ENCODE results near the gene SCLT1. TPM values are rescaled to one million over a fixed set of nuclear protein-coding genes. Genes with fewer than 3 reads are reported as not detected.

Gene SCLT1
- total and polyA plus RNA-seq, 2 of the 13 experiments (the other 11 are each of a cell fraction or from before 2014, with no cell fraction given), result 1.5 to 8.7 TPM

- CTCF ChIA-PET (ENCODE audit: low intra/inter-chr PET ratio, low total read pairs), result no interaction called here
- in situ Hi-C loops (cut with HindIII; ENCODE audit: extremely low pct_ligation_motif_present, low pct_unique_long_range_greater_than_20kb), result no loop called here
- H3K79me2 ChIP-seq (ENCODE audit: insufficient read depth, low read length), result peaks cover 3% of the 10 kb centered on the region
Observed at GRCh38 chr4:129085472-129085871, 7.9 kb downstream of the SCLT1 start.

DNA sequence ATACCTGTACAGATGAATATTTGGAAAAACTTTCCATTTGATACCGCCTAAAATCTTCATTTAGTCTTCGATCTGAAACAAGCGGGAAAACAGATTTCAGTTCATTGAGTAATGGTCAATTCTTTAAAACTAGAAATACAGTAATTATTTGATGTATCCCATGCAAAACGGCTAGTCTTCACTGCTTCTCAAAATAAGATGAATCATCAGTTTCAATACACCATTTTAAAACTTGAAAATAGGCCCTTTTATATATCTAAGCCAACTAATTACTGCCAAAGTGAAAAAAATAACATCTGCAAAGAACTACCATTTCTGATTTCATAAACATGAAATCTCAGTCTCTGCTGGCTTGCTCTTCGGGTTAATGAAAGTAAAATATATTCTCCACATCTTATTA lies 11.0 kb downstream of the SCLT1 start:
- BruUV-seq (replicated peaks), result no TSS peak
- CTCF ChIA-PET (ENCODE audit: low intra/inter-chr PET ratio, low total read pairs), result no interaction called here
- Histone ChIP-seq H3K9me3 (ENCODE audit: low read length) (no peaks in the 10 kb centered on the region; the same call in 1 of the 2 replicates), H2AFZ (ENCODE audit: low read length) (no peak overlapping the region), H3K79me2 (ENCODE audit: insufficient read depth, low read length) (peaks cover 3% of the 10 kb centered on the region), H3K27ac (ENCODE audit: extremely low read length, insufficient read depth, low read length) (no peak overlapping the region), H3K4me3 (replicated peaks in 1 of 3; ENCODE audit: insufficient read depth in 1 of 3, low read depth in 2 of 3, low read length in 3 of 3) (no peak overlapping the region), H4K20me1 (ENCODE audit: insufficient read depth, low read length) (no peaks in the 10 kb centered on the region), H3K4me1 (ENCODE audit: insufficient read depth, low read length) (no peaks in the 10 kb centered on the region), H3K27me3 (ENCODE audit: control insufficient read depth in 1 of 2, insufficient read depth in 2 of 2, low read length in 2 of 2) (no peaks in the 10 kb centered on the region), H3K9ac (ENCODE audit: insufficient read depth, low read depth, low read length) (no peak overlapping the region), H3K4me2 (ENCODE audit: low read depth, low read length) (no peak overlapping the region), H3K36me3 (replicated peaks in 1 of 2; ENCODE audit: control insufficient read depth in 1 of 2, insufficient read depth in 2 of 2, low read length in 2 of 2) (peaks cover 1 to 6% of the 10 kb centered on the region in 2 experiments; a peak in 4 of 5 replicates)
- FAIRE-seq (no peak), ATAC-seq (no peak), DNase-seq (ENCODE audit: low spot score) (no peak)
- POLR2A ChIA-PET, result no interaction called here
- 97% methylated on average over 5 of the region's 5 CpGs for WGBS (ENCODE audit: low lambda C conversion rate)
- in situ Hi-C loops (cut with HindIII; ENCODE audit: extremely low pct_ligation_motif_present, low pct_unique_long_range_greater_than_20kb) (no loop called here), intact Hi-C loops (cut with micrococcal nuclease; ENCODE audit: unreplicated experiment) (no loop called here)
- no peak for TF ChIP-seq AGO2 (optimal IDR thresholded peaks at IDR 0.05; ENCODE audit: low read depth, low read length)
- TF ChIP-seq ZMYM3 (CRISPR knock-in tag; IDR thresholded peaks at IDR 0.05), result no peak
- TF ChIP-seq, protein P1, sequence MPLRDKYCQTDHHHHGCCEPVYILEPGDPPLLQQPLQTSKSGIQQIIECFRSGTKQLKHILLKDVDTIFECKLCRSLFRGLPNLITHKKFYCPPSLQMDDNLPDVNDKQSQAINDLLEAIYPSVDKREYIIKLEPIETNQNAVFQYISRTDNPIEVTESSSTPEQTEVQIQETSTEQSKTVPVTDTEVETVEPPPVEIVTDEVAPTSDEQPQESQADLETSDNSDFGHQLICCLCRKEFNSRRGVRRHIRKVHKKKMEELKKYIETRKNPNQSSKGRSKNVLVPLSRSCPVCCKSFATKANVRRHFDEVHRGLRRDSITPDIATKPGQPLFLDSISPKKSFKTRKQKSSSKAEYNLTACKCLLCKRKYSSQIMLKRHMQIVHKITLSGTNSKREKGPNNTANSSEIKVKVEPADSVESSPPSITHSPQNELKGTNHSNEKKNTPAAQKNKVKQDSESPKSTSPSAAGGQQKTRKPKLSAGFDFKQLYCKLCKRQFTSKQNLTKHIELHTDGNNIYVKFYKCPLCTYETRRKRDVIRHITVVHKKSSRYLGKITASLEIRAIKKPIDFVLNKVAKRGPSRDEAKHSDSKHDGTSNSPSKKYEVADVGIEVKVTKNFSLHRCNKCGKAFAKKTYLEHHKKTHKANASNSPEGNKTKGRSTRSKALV (CRISPR knock-in tag; IDR thresholded peaks at IDR 0.05), result no peak
- no peak for TF ChIP-seq MTA1 (CRISPR knock-in tag; IDR thresholded peaks at IDR 0.05; ENCODE audit: borderline replicate concordance)
- no peak for TF ChIP-seq POLR2AphosphoS2 (IDR thresholded peaks at IDR 0.05; ENCODE audit: low read depth, low read length)
- peak in 1 of 2 experiments; percentile 56; a peak in 2 of 4 replicates for TF ChIP-seq MAFK (conservative IDR thresholded peaks at IDR 0.05 in 1 of 2, IDR thresholded peaks at IDR 0.05 in 1 of 2; ENCODE audit: low read length in 2 of 2)
- TF ChIP-seq MAFF (IDR thresholded peaks at IDR 0.05; ENCODE audit: low read depth, low read length), result 0 out of 2 replicates have a peak, but pooled peaks have one; percentile 25
- TF ChIP-seq ZNF646 (CRISPR knock-in tag; IDR thresholded peaks at IDR 0.05), result no peak
- no peak for TF ChIP-seq ZNF883 (CRISPR knock-in tag; IDR thresholded peaks at IDR 0.05; ENCODE audit: not compliant biosample characterization)

More at GRCh38 chr4:129085472-129085871, 7.9 kb downstream of the SCLT1 start:
- POLR2A ChIA-PET, result no interaction called here
- H3K4me3 ChIP-seq (replicated peaks in 1 of 3; ENCODE audit: insufficient read depth in 1 of 3, low read depth in 2 of 3, low read length in 3 of 3), result no peak overlapping the region
- peaks cover 0 to 6% of the 10 kb centered on the region in 2 experiments; a peak in 3 of 5 replicates for H3K36me3 ChIP-seq (replicated peaks in 1 of 2; ENCODE audit: control insufficient read depth in 1 of 2, insufficient read depth in 2 of 2, low read length in 2 of 2)
- BruUV-seq (replicated peaks), result no TSS peak
- DNase-seq (ENCODE audit: low spot score), result no peak
- no peak overlapping the region for H3K27ac ChIP-seq (ENCODE audit: extremely low read length, insufficient read depth, low read length)
- WGBS (ENCODE audit: low lambda C conversion rate), result 98% methylated on average over 4 of the region's 4 CpGs
- TF ChIP-seq BRD4 (CRISPR knock-in tag; IDR thresholded peaks at IDR 0.05), result no peak
- no peak for TF ChIP-seq ZNF136 (CRISPR knock-in tag; IDR thresholded peaks at IDR 0.05; ENCODE audit: low read depth)
- no peak for FAIRE-seq
- no peak overlapping the region for H3K4me2 ChIP-seq (ENCODE audit: low read depth, low read length)
- peaks cover 18% of the 10 kb centered on the region for H3K4me1 ChIP-seq (ENCODE audit: insufficient read depth, low read length)
- intact Hi-C loops (cut with micrococcal nuclease; ENCODE audit: unreplicated experiment), result no loop called here
- ATAC-seq, result no peak
- H4K20me1 ChIP-seq (ENCODE audit: insufficient read depth, low read length), result no peaks in the 10 kb centered on the region
- H3K9ac ChIP-seq (ENCODE audit: insufficient read depth, low read depth, low read length), result no peak overlapping the region
- no peaks in the 10 kb centered on the region for H3K27me3 ChIP-seq (ENCODE audit: control insufficient read depth in 1 of 2, insufficient read depth in 2 of 2, low read length in 2 of 2)
- H2AFZ ChIP-seq (ENCODE audit: low read length), result no peak overlapping the region
- no peaks in the 10 kb centered on the region for H3K9me3 ChIP-seq (ENCODE audit: low read length)

Data from HepG2 (cell line).